ENCODE measurements around the gene CDK6. TPM values are rescaled to one million over a fixed set of nuclear protein-coding genes. Genes with fewer than 3 reads are reported as not detected.

CDK6 gene
- total and polyA plus RNA-seq, 2 experiments from 2014 or later = 7.4 to 23.7 TPM

GRCh38 chr7:92623544-92623943 lies 212.8 kb downstream of the CDK6 start:
- Mint-ChIP-seq H3K9me3 (no peaks in the 10 kb centered on the region; the same call in 2 of the 3 replicates), H3K27me3 (ENCODE audit: insufficient read depth, low read depth, poor library complexity) (peaks cover 5% of the 10 kb centered on the region), H3K27ac (no peak overlapping the region), H3K4me1 (peaks cover 2% of the 10 kb centered on the region; the same call in 1 of the 3 replicates), H3K4me3 (no peak overlapping the region), H3K36me3 (ENCODE audit: low read depth) (no peaks in the 10 kb centered on the region)
- Histone ChIP-seq H3K9me2 (ENCODE audit: insufficient read depth) (no peaks in the 10 kb centered on the region), H3K4me1 (ENCODE audit: insufficient read depth) (no peaks in the 10 kb centered on the region), H3K36me3 (ENCODE audit: insufficient read depth) (no peaks in the 10 kb centered on the region), H3F3A (replicated peaks; ENCODE audit: low read depth) (no peaks in the 10 kb centered on the region), H3K4me3 (no peak overlapping the region), H2AFZ (no peak overlapping the region), H3K79me2 (replicated peaks; ENCODE audit: insufficient read depth) (no peaks in the 10 kb centered on the region), H3K27me3 (ENCODE audit: insufficient read depth) (no peaks in the 10 kb centered on the region), H3K27ac (ENCODE audit: low read depth) (no peak overlapping the region), H4K20me1 (replicated peaks; ENCODE audit: insufficient read depth) (no peaks in the 10 kb centered on the region), H3K4me2 (no peak overlapping the region)
- DNase-seq (ENCODE audit: low spot score) (no peak), ATAC-seq (no peak)
- no peak for TF ChIP-seq ETS1 (IDR thresholded peaks at IDR 0.05)
- no peak for TF ChIP-seq ZNF114 (CRISPR knock-in tag; IDR thresholded peaks at IDR 0.05)
- no peak for TF ChIP-seq ZNF331 (CRISPR knock-in tag; IDR thresholded peaks at IDR 0.05; ENCODE audit: low read depth)
- no peak for TF ChIP-seq EZH2 (IDR thresholded peaks at IDR 0.05; ENCODE audit: low read depth, unreplicated experiment)
- no peak for TF ChIP-seq STAT1 (IDR thresholded peaks at IDR 0.05; ENCODE audit: unreplicated experiment)
- no peak for TF ChIP-seq CREB1 (CRISPR knock-in tag; IDR thresholded peaks at IDR 0.05; ENCODE audit: low read depth)
- no peak for TF ChIP-seq JUNB (IDR thresholded peaks at IDR 0.05; ENCODE audit: unreplicated experiment)
- TF ChIP-seq REST (IDR thresholded peaks at IDR 0.05; ENCODE audit: unreplicated experiment) = no peak
- TF ChIP-seq EZH2phosphoT487 (IDR thresholded peaks at IDR 0.05; ENCODE audit: unreplicated experiment) = no peak
- TF ChIP-seq POLR2AphosphoS5 (IDR thresholded peaks at IDR 0.05; ENCODE audit: low read depth) = no peak
- TF ChIP-seq ZNF462 (CRISPR knock-in tag; IDR thresholded peaks at IDR 0.05) = no peak
- TF ChIP-seq NANOG (IDR thresholded peaks at IDR 0.05; ENCODE audit: borderline replicate concordance) = no peak
- no peak for TF ChIP-seq CTCF (conservative IDR thresholded peaks at IDR 0.05; ENCODE audit: low read depth in 2 of 2)
